Measurements from ENCODE around the gene MAGI1.

The MAGI1 gene

GRCh38 chr3:65550137-65550536 is 488.6 kb downstream of the MAGI1 start:
- Histone ChIP-seq H4K8ac (ENCODE audit: low read length) (no peak overlapping the region), H3K4me3 (ENCODE audit: insufficient read depth in 1 of 2, low read depth in 1 of 2, low read length in 2 of 2) (no peak overlapping the region), H3K4ac (ENCODE audit: low read depth in 1 of 2, low read length in 2 of 2) (no peak overlapping the region), H3K36me3 (ENCODE audit: control insufficient read depth in 1 of 2, insufficient read depth in 2 of 2, low read depth in 1 of 2, low read length in 2 of 2) (no peaks in the 10 kb centered on the region), H2BK5ac (ENCODE audit: low read depth, low read length, poor library complexity, severe bottlenecking) (no peak overlapping the region), H2BK12ac (ENCODE audit: low read length in 2 of 2) (no peak overlapping the region), H3K23ac (ENCODE audit: low read length in 2 of 2) (no peak overlapping the region), H2BK15ac (ENCODE audit: low read depth, poor library complexity, severe bottlenecking) (no peak overlapping the region), H3K9ac (ENCODE audit: low read length) (no peak overlapping the region), H3K9me3 (ENCODE audit: control insufficient read depth, low read length) (no peaks in the 10 kb centered on the region), H3K4me2 (ENCODE audit: low read length, poor library complexity, severe bottlenecking) (no peak overlapping the region), H3K18ac (ENCODE audit: low read depth in 1 of 2, low read length in 2 of 2) (no peak overlapping the region), H3K27me3 (ENCODE audit: control insufficient read depth in 1 of 2, insufficient read depth in 1 of 2, low read length in 2 of 2) (peaks cover 0 to 10% of the 10 kb centered on the region in 2 experiments), H3K14ac (ENCODE audit: low read length in 2 of 2) (no peak overlapping the region), H2BK120ac (ENCODE audit: low read depth, low read length) (no peak overlapping the region), H3K27ac (ENCODE audit: low read length, poor library complexity, severe bottlenecking) (no peak overlapping the region), H3K79me1 (replicated peaks; ENCODE audit: low read length, poor library complexity, severe bottlenecking) (peaks cover 19% of the 10 kb centered on the region), H3K4me1 (ENCODE audit: control insufficient read depth, insufficient read depth, low read depth, low read length) (peaks cover 15% of the 10 kb centered on the region), H2AK5ac (ENCODE audit: low read length, severe bottlenecking) (no peak overlapping the region), H4K91ac (ENCODE audit: low read length) (no peak overlapping the region), H2AFZ (ENCODE audit: low read depth, low read length) (no peak overlapping the region)
- 97% methylated on average over 2 of the region's 2 CpGs for WGBS
- no peak for DNase-seq

GRCh38 chr3:65549626-65549959 is 489.1 kb downstream of the MAGI1 start:
- Histone ChIP-seq H2AFZ (ENCODE audit: low read depth, low read length) (no peak overlapping the region), H3K4me2 (ENCODE audit: low read length, poor library complexity, severe bottlenecking) (peak overlapping the region; percentile 87), H3K4me3 (ENCODE audit: insufficient read depth in 1 of 2, low read depth in 1 of 2, low read length in 2 of 2) (peak overlapping the region; percentile 63 to 76), H2BK15ac (ENCODE audit: low read depth, poor library complexity, severe bottlenecking) (no peak overlapping the region), H3K79me1 (replicated peaks; ENCODE audit: low read length, poor library complexity, severe bottlenecking) (peaks cover 21% of the 10 kb centered on the region), H2BK5ac (ENCODE audit: low read depth, low read length, poor library complexity, severe bottlenecking) (no peak overlapping the region), H2BK120ac (ENCODE audit: low read depth, low read length) (no peak overlapping the region), H3K23ac (ENCODE audit: low read length in 2 of 2) (peak overlapping the region in 1 of 2 experiments; percentile 80), H3K27me3 (ENCODE audit: control insufficient read depth in 1 of 2, insufficient read depth in 1 of 2, low read length in 2 of 2) (peaks cover 0 to 10% of the 10 kb centered on the region in 2 experiments), H3K27ac (ENCODE audit: low read length, poor library complexity, severe bottlenecking) (no peak overlapping the region), H3K4ac (ENCODE audit: low read depth in 1 of 2, low read length in 2 of 2) (no peak overlapping the region), H2AK5ac (ENCODE audit: low read length, severe bottlenecking) (no peak overlapping the region), H3K9ac (ENCODE audit: low read length) (no peak overlapping the region), H3K14ac (ENCODE audit: low read length in 2 of 2) (peak overlapping the region in 1 of 2 experiments; percentile 31), H3K18ac (ENCODE audit: low read depth in 1 of 2, low read length in 2 of 2) (no peak overlapping the region), H3K4me1 (ENCODE audit: control insufficient read depth, insufficient read depth, low read depth, low read length) (peaks cover 15% of the 10 kb centered on the region), H4K8ac (ENCODE audit: low read length) (no peak overlapping the region), H2BK12ac (ENCODE audit: low read length in 2 of 2) (peak overlapping the region in 1 of 2 experiments; percentile 39), H4K91ac (ENCODE audit: low read length) (no peak overlapping the region), H3K9me3 (ENCODE audit: control insufficient read depth, low read length) (no peaks in the 10 kb centered on the region), H3K36me3 (ENCODE audit: control insufficient read depth in 1 of 2, insufficient read depth in 2 of 2, low read depth in 1 of 2, low read length in 2 of 2) (no peaks in the 10 kb centered on the region)
- no peak for DNase-seq
- 17% methylated on average over 6 of the region's 9 CpGs for WGBS

GRCh38 chr3:65548848-65549625 is 489.7 kb downstream of the MAGI1 start:
- Histone ChIP-seq H3K9ac (ENCODE audit: low read length) (no peak overlapping the region), H3K4ac (ENCODE audit: low read depth in 1 of 2, low read length in 2 of 2) (no peak overlapping the region), H3K4me2 (ENCODE audit: low read length, poor library complexity, severe bottlenecking) (peak overlapping the region; percentile 87), H3K27me3 (ENCODE audit: control insufficient read depth in 1 of 2, insufficient read depth in 1 of 2, low read length in 2 of 2) (peaks cover 0 to 10% of the 10 kb centered on the region in 2 experiments), H3K4me1 (ENCODE audit: control insufficient read depth, insufficient read depth, low read depth, low read length) (peaks cover 15% of the 10 kb centered on the region), H3K9me3 (ENCODE audit: control insufficient read depth, low read length) (no peaks in the 10 kb centered on the region), H2AFZ (ENCODE audit: low read depth, low read length) (no peak overlapping the region), H2AK5ac (ENCODE audit: low read length, severe bottlenecking) (no peak overlapping the region), H3K79me1 (replicated peaks; ENCODE audit: low read length, poor library complexity, severe bottlenecking) (peaks cover 23% of the 10 kb centered on the region), H4K8ac (ENCODE audit: low read length) (no peak overlapping the region), H3K4me3 (ENCODE audit: insufficient read depth in 1 of 2, low read depth in 1 of 2, low read length in 2 of 2) (peak overlapping the region; percentile 63 to 76), H2BK12ac (ENCODE audit: low read length in 2 of 2) (peak overlapping the region in 1 of 2 experiments; percentile 39), H3K18ac (ENCODE audit: low read depth in 1 of 2, low read length in 2 of 2) (peak overlapping the region in 1 of 2 experiments; percentile 14), H3K36me3 (ENCODE audit: control insufficient read depth in 1 of 2, insufficient read depth in 2 of 2, low read depth in 1 of 2, low read length in 2 of 2) (no peaks in the 10 kb centered on the region), H3K23ac (ENCODE audit: low read length in 2 of 2) (peak overlapping the region in 1 of 2 experiments; percentile 80), H2BK15ac (ENCODE audit: low read depth, poor library complexity, severe bottlenecking) (no peak overlapping the region), H3K27ac (ENCODE audit: low read length, poor library complexity, severe bottlenecking) (no peak overlapping the region), H2BK120ac (ENCODE audit: low read depth, low read length) (no peak overlapping the region), H3K14ac (ENCODE audit: low read length in 2 of 2) (peak overlapping the region in 1 of 2 experiments; percentile 31), H2BK5ac (ENCODE audit: low read depth, low read length, poor library complexity, severe bottlenecking) (no peak overlapping the region), H4K91ac (ENCODE audit: low read length) (no peak overlapping the region)
- DNase-seq = peak; percentile 17
- 2% methylated on average over 71 of the region's 71 CpGs for WGBS

- no peak overlapping the region for H3K4ac ChIP-seq (ENCODE audit: low read depth in 1 of 2, low read length in 2 of 2)
- H3K23ac ChIP-seq (ENCODE audit: low read length in 2 of 2) = no peak overlapping the region
- H2AK5ac ChIP-seq (ENCODE audit: low read length, severe bottlenecking) = no peak overlapping the region
- no peak overlapping the region for H2BK15ac ChIP-seq (ENCODE audit: low read depth, poor library complexity, severe bottlenecking)
- no peak overlapping the region for H2BK5ac ChIP-seq (ENCODE audit: low read depth, low read length, poor library complexity, severe bottlenecking)
- no peak overlapping the region for H3K4me2 ChIP-seq (ENCODE audit: low read length, poor library complexity, severe bottlenecking)
- H3K4me1 ChIP-seq (ENCODE audit: control insufficient read depth, insufficient read depth, low read depth, low read length) = peaks cover 15% of the 10 kb centered on the region
- no peak overlapping the region for H3K18ac ChIP-seq (ENCODE audit: low read depth in 1 of 2, low read length in 2 of 2)
- H3K14ac ChIP-seq (ENCODE audit: low read length in 2 of 2) = no peak overlapping the region
- H4K91ac ChIP-seq (ENCODE audit: low read length) = no peak overlapping the region
- no peak overlapping the region for H3K4me3 ChIP-seq (ENCODE audit: insufficient read depth in 1 of 2, low read depth in 1 of 2, low read length in 2 of 2)
- H3K9ac ChIP-seq (ENCODE audit: low read length) = no peak overlapping the region
- no peak for DNase-seq
- no peaks in the 10 kb centered on the region for H3K9me3 ChIP-seq (ENCODE audit: control insufficient read depth, low read length)
- H2BK12ac ChIP-seq (ENCODE audit: low read length in 2 of 2) = no peak overlapping the region
- no peak overlapping the region for H3K27ac ChIP-seq (ENCODE audit: low read length, poor library complexity, severe bottlenecking)
- H2AFZ ChIP-seq (ENCODE audit: low read depth, low read length) = no peak overlapping the region
- no peak overlapping the region for H4K8ac ChIP-seq (ENCODE audit: low read length)
- no peak overlapping the region for H2BK120ac ChIP-seq (ENCODE audit: low read depth, low read length)
- WGBS = 65% methylated on average over 1 of the region's 1 CpG
- peaks cover 0 to 10% of the 10 kb centered on the region in 2 experiments for H3K27me3 ChIP-seq (ENCODE audit: control insufficient read depth in 1 of 2, insufficient read depth in 1 of 2, low read length in 2 of 2)
- H3K79me1 ChIP-seq (replicated peaks; ENCODE audit: low read length, poor library complexity, severe bottlenecking) = peaks cover 23% of the 10 kb centered on the region
- no peaks in the 10 kb centered on the region for H3K36me3 ChIP-seq (ENCODE audit: control insufficient read depth in 1 of 2, insufficient read depth in 2 of 2, low read depth in 1 of 2, low read length in 2 of 2)
These were observed 493.3 kb downstream of the MAGI1 start for GRCh38 chr3:65545429-65545828.
